SK-N-SH treated with all-trans-retinoic acid at 6 μM for 48 hours (cell line): ENCODE data around the gene GALNT7.

Source experiments
- ARNTL ChIP-seq: fragments of 450-650 bp; formaldehyde crosslinking; IDR thresholded peaks from 2 replicates; pipeline ENCODE4 v1.5.0; 2020; ENCODE audit warnings: low read depth, mild to moderate bottlenecking, moderate library complexity, borderline replicate concordance
- BACH2 ChIP-seq: fragments of 250-450 bp; sonication (Bioruptor Pico); IDR thresholded peaks from 2 replicates; pipeline ENCODE4 v1.9.0; 2021; ENCODE audit warnings: mild to moderate bottlenecking, borderline replicate concordance
- CREB5 ChIP-seq: fragments of 250-450 bp; sonication (Bioruptor Pico); IDR thresholded peaks from 2 replicates; pipeline ENCODE4 v1.5.1; 2020; ENCODE audit warnings: low read depth, mild to moderate bottlenecking, moderate library complexity
- CSDC2 ChIP-seq: fragments of 250-450 bp; sonication (Bioruptor Pico); IDR thresholded peaks from 2 replicates; pipeline ENCODE4 v1.5.0; 2020; ENCODE audit warnings: mild to moderate bottlenecking, moderate library complexity
- ESRRG ChIP-seq: fragments of 250-450 bp; sonication (Bioruptor Pico); IDR thresholded peaks from 2 replicates; pipeline ENCODE4 v1.6.1; 2021; ENCODE audit warnings: mild to moderate bottlenecking
- GLIS3 ChIP-seq: fragments of 250-450 bp; sonication (Bioruptor Pico); IDR thresholded peaks from 2 replicates; pipeline ENCODE4 v1.5.0; 2020; ENCODE audit warnings: mild to moderate bottlenecking, moderate library complexity
- PATZ1 ChIP-seq: fragments of 250-450 bp; sonication (Bioruptor Pico); IDR thresholded peaks from 2 replicates; pipeline ENCODE4 v1.8.0; 2020; ENCODE audit warnings: mild to moderate bottlenecking, moderate library complexity, borderline replicate concordance
- RARB ChIP-seq: fragments of 250-450 bp; sonication (Bioruptor Pico); IDR thresholded peaks from 2 replicates; pipeline ENCODE4 v1.8.0; 2021; ENCODE audit warnings: mild to moderate bottlenecking, moderate library complexity
- TCF4 ChIP-seq: fragments of 250-450 bp; sonication (Bioruptor Pico); IDR thresholded peaks from 2 replicates; pipeline ENCODE4 v1.8.0; 2021; ENCODE audit warnings: mild to moderate bottlenecking, moderate library complexity, borderline replicate concordance
- ZC3H10 ChIP-seq: fragments of 250-450 bp; sonication (Bioruptor Pico); IDR thresholded peaks from 2 replicates; pipeline ENCODE4 v1.5.1; 2021; ENCODE audit warnings: mild to moderate bottlenecking, moderate library complexity
- ZFP3 ChIP-seq: fragments of 250-450 bp; sonication (Bioruptor Pico); IDR thresholded peaks from 2 replicates; pipeline ENCODE4 v1.5.0; 2020; ENCODE audit warnings: mild to moderate bottlenecking, moderate library complexity
- ZFP30 ChIP-seq: fragments of 450-650 bp; formaldehyde crosslinking; IDR thresholded peaks from 2 replicates; pipeline ENCODE4 v1.5.0; 2022; ENCODE audit warnings: mild to moderate bottlenecking, moderate library complexity
- ZNF565 ChIP-seq: fragments of 450-650 bp; formaldehyde crosslinking; conservative IDR thresholded peaks from 2 replicates; pipeline ENCODE4 v1.5.0; 2020; ENCODE audit warnings: low read depth, mild to moderate bottlenecking, moderate library complexity
- ZNF8 ChIP-seq: fragments of 450-650 bp; formaldehyde crosslinking; IDR thresholded peaks from 2 replicates; pipeline ENCODE4 v1.5.0; 2020; ENCODE audit warnings: mild to moderate bottlenecking, moderate library complexity

- no peak for TF ChIP-seq GLIS3 (CRISPR knock-in tag)
- TF ChIP-seq ARNTL (CRISPR knock-in tag), result no peak
- TF ChIP-seq CSDC2, result no peak
- TF ChIP-seq ZNF8 (CRISPR knock-in tag), result no peak
- TF ChIP-seq RARB (CRISPR knock-in tag), result no peak
- TF ChIP-seq PATZ1 (CRISPR knock-in tag), result no peak
- TF ChIP-seq TCF4 (CRISPR knock-in tag), result no peak
- TF ChIP-seq ZFP30 (CRISPR knock-in tag), result no peak
- no peak for TF ChIP-seq ZFP3 (CRISPR knock-in tag)
- TF ChIP-seq ESRRG (CRISPR knock-in tag), result no peak
- no peak for TF ChIP-seq BACH2 (CRISPR knock-in tag)
- TF ChIP-seq ZC3H10 (CRISPR knock-in tag), result no peak
- TF ChIP-seq ZNF565 (CRISPR knock-in tag), result no peak
- TF ChIP-seq CREB5, result no peak
Observed at GRCh38 chr4:173226401-173226888, 57.8 kb downstream of the GALNT7 start.
